Middle frontal gyrus (tissue), 1 donor: ENCODE measurements around the gene DTX3.

Experiments
- DNase-seq: peaks from one replicate; pipeline ENCODE4 v3.0.0-alpha.2; 2015; ENCODE audit warnings: low spot score; ENCODE audit errors: extremely low spot score

DTX3 gene

GRCh38 chr12:57619434-57620244 is 15.0 kb downstream of the DTX3 start:
- no peak for DNase-seq

GRCh38 chr12:57620245-57620935 is 15.8 kb downstream of the DTX3 start:
- no peak for DNase-seq

GRCh38 chr12:57620936-57621496 is 16.4 kb downstream of the DTX3 start:
- no peak for DNase-seq

GRCh38 chr12:57621497-57622292 is 17.1 kb downstream of the DTX3 start:
- no peak for DNase-seq

- no peak for DNase-seq
These were observed 17.9 kb downstream of the DTX3 start for GRCh38 chr12:57622293-57623245.

GRCh38 chr12:57623385-57623784 is 18.8 kb downstream of the DTX3 start:
- no peak for DNase-seq

- no peak for DNase-seq
These were observed 19.3 kb downstream of the DTX3 start for GRCh38 chr12:57623811-57624390.

- no peak for DNase-seq
These were observed 20.0 kb downstream of the DTX3 start for GRCh38 chr12:57624441-57625220.

- no peak for DNase-seq
These were observed 20.8 kb downstream of the DTX3 start for GRCh38 chr12:57625261-57626032.

GRCh38 chr12:57626111-57626920 is 21.7 kb downstream of the DTX3 start:
- DNase-seq, result no peak

GRCh38 chr12:57626921-57627445 is 22.4 kb downstream of the DTX3 start:
- DNase-seq, result no peak

- no peak for DNase-seq
These were observed 23.1 kb downstream of the DTX3 start for GRCh38 chr12:57627501-57628279.

GRCh38 chr12:57628280-57629191 is 23.9 kb downstream of the DTX3 start:
- DNase-seq, result no peak

GRCh38 chr12:57629897-57630471 is 25.4 kb downstream of the DTX3 start:
- no peak for DNase-seq

- no peak for DNase-seq
These were observed 26.3 kb downstream of the DTX3 start for GRCh38 chr12:57630891-57631433.
